DND-41 (cell line): ENCODE measurements around the gene LPAR1.

ENCODE experiments used
- ATAC-seq: fragments of 200-7000 bp; cut with Tn5 transposase; 3 replicates; pipeline ENCODE4 v1.9.1; 2021; ENCODE audit warnings: low read depth; ENCODE audit not compliant: insufficient read depth
- DNase-seq: peaks from one replicate; pipeline ENCODE4 v3.0.0-alpha.2; 2020
- H2AFZ ChIP-seq: 2 replicates; pipeline ENCODE4 v1.6.0; 2012; ENCODE audit warnings: low read depth, low read length
- H3K27ac ChIP-seq: 2 replicates; pipeline ENCODE4 v1.5.1; 2012; ENCODE audit warnings: low read length, inconsistent platforms
- H3K27me3 ChIP-seq: fragments of 200-600 bp; sonication (generic); 2 replicates; pipeline ENCODE4 v1.6.0; 2012; ENCODE audit warnings: low read length, mild to moderate bottlenecking, inconsistent platforms; ENCODE audit not compliant: insufficient read depth, poor library complexity
- H3K36me3 ChIP-seq: 2 replicates; pipeline ENCODE4 v1.5.1; 2012; ENCODE audit warnings: low read length, inconsistent platforms; ENCODE audit not compliant: insufficient read depth
- H3K4me1 ChIP-seq: 2 replicates; pipeline ENCODE4 v1.5.1; 2012; ENCODE audit warnings: mild to moderate bottlenecking, low read length; ENCODE audit not compliant: insufficient read depth
- H3K4me2 ChIP-seq: 2 replicates; pipeline ENCODE4 v1.6.0; 2012; ENCODE audit warnings: mild to moderate bottlenecking, moderate library complexity, low read length, inconsistent platforms; ENCODE audit not compliant: insufficient read depth
- H3K4me3 ChIP-seq, 2 experiments: fragments of 200-600 bp in 1 of 2; shearing (Covaris generic) in 1 of 2; 2 replicates each; pipeline ENCODE4 v1.5.1; 2012 to 2016; ENCODE audit warnings: inconsistent platforms in 2 of 2, low read length in 2 of 2, mild to moderate bottlenecking in 2 of 2, low read depth in 1 of 2, moderate library complexity in 1 of 2
- H3K79me2 ChIP-seq: 2 replicates; pipeline ENCODE4 v1.6.0; 2012; ENCODE audit warnings: low read length, inconsistent platforms; ENCODE audit not compliant: insufficient read depth
- H3K9ac ChIP-seq: 2 replicates; pipeline ENCODE4 v1.6.0; 2012; ENCODE audit warnings: low read depth, mild to moderate bottlenecking, inconsistent platforms, low read length, moderate library complexity
- H3K9me3 ChIP-seq: 2 replicates; pipeline ENCODE4 v1.5.1; 2012; ENCODE audit warnings: low read length, moderate library complexity, mild to moderate bottlenecking, inconsistent platforms; ENCODE audit not compliant: insufficient read depth, severe bottlenecking
- H4K20me1 ChIP-seq: 2 replicates; pipeline ENCODE4 v1.6.0; 2012; ENCODE audit warnings: low read length; ENCODE audit not compliant: insufficient read depth
- CTCF ChIP-seq: IDR thresholded peaks from 2 replicates; pipeline ENCODE4 v1.5.1; 2012; ENCODE audit warnings: borderline replicate concordance, low read length, moderate library complexity, mild to moderate bottlenecking; ENCODE audit not compliant: poor library complexity, severe bottlenecking; ENCODE audit errors: extremely low read depth
- EZH2 ChIP-seq: IDR thresholded peaks from 3 replicates; pipeline ENCODE4 v1.6.1; 2012; ENCODE audit warnings: borderline replicate concordance, low read depth, mild to moderate bottlenecking, moderate library complexity, low read length, inconsistent platforms; ENCODE audit not compliant: severe bottlenecking

The LPAR1 gene

GRCh38 chr9:110951805-110952539 is 86.3 kb downstream of the LPAR1 start:
- Histone ChIP-seq H3K27ac (no peak overlapping the region), H3K79me2 (no peaks in the 10 kb centered on the region), H3K27me3 (no peaks in the 10 kb centered on the region), H3K9ac (no peak overlapping the region), H3K9me3 (no peaks in the 10 kb centered on the region), H3K4me3 (no peak overlapping the region), H2AFZ (no peak overlapping the region), H4K20me1 (no peaks in the 10 kb centered on the region), H3K36me3 (no peaks in the 10 kb centered on the region), H3K4me1 (no peaks in the 10 kb centered on the region), H3K4me2 (no peak overlapping the region)
- no peak for ATAC-seq
- no peak for TF ChIP-seq EZH2
- TF ChIP-seq CTCF: no peak
- DNase-seq: no peak

GRCh38 chr9:110950041-110950645 is 88.1 kb downstream of the LPAR1 start:
- H3K9ac ChIP-seq: no peak overlapping the region
- H3K36me3 ChIP-seq: no peaks in the 10 kb centered on the region
- no peak overlapping the region for H2AFZ ChIP-seq
- no peak overlapping the region for H3K27ac ChIP-seq
- H3K4me2 ChIP-seq: no peak overlapping the region
- TF ChIP-seq EZH2 (no peak), CTCF (no peak)
- H4K20me1 ChIP-seq: no peaks in the 10 kb centered on the region
- H3K27me3 ChIP-seq: no peaks in the 10 kb centered on the region
- DNase-seq: no peak
- no peaks in the 10 kb centered on the region for H3K9me3 ChIP-seq
- H3K4me3 ChIP-seq: no peak overlapping the region
- H3K79me2 ChIP-seq: no peaks in the 10 kb centered on the region
- no peak for ATAC-seq
- no peaks in the 10 kb centered on the region for H3K4me1 ChIP-seq

GRCh38 chr9:110949081-110949480 is 89.2 kb downstream of the LPAR1 start:
- no peak overlapping the region for H2AFZ ChIP-seq
- H3K9ac ChIP-seq: no peak overlapping the region
- H3K79me2 ChIP-seq: no peaks in the 10 kb centered on the region
- no peak for ATAC-seq
- H3K27ac ChIP-seq: no peak overlapping the region
- no peaks in the 10 kb centered on the region for H4K20me1 ChIP-seq
- H3K4me3 ChIP-seq: no peak overlapping the region
- no peaks in the 10 kb centered on the region for H3K27me3 ChIP-seq
- H3K36me3 ChIP-seq: no peaks in the 10 kb centered on the region
- TF ChIP-seq EZH2: no peak
- TF ChIP-seq CTCF: no peak
- no peaks in the 10 kb centered on the region for H3K9me3 ChIP-seq
- H3K4me2 ChIP-seq: no peak overlapping the region
- no peaks in the 10 kb centered on the region for H3K4me1 ChIP-seq
- no peak for DNase-seq
